Coronary artery (tissue), 2 donors: ENCODE results near the gene BRF1.
A peak's percentile ranks its signal among the peaks of the same experiment; 100 is the strongest.
"Not testable (repeated sequence)": the region's sequence is repeated elsewhere in the genome, so short reads cannot be mapped to it uniquely, and the experiment has no call there.

Experiments
- DNase-seq: peaks from one replicate; pipeline ENCODE4 v3.0.0-alpha.2; 2017; ENCODE audit warnings: low spot score
- H3K27ac ChIP-seq, 2 donors: fragments of 200-600 bp; sonication (generic); one replicate each; pipeline ENCODE4 v1.5.1; 2016 to 2019
- H3K4me3 ChIP-seq: fragments of 200-600 bp; sonication (generic); 2 replicates; pipeline ENCODE4 v1.5.1; 2016; ENCODE audit warnings: mild to moderate bottlenecking, moderate library complexity
- TF ChIP-seq, protein P1 (sequence below): fragments of 200-600 bp; sonication (generic); IDR thresholded peaks from one replicate; pipeline ENCODE4 v1.5.1; 2019; ENCODE audit warnings: antibody characterized with exemption

BRF1 gene

GRCh38 chr14:105279642-105280361 is 21.0 kb downstream of the BRF1 start:
- DNase-seq, result no peak
- TF ChIP-seq, protein P1, sequence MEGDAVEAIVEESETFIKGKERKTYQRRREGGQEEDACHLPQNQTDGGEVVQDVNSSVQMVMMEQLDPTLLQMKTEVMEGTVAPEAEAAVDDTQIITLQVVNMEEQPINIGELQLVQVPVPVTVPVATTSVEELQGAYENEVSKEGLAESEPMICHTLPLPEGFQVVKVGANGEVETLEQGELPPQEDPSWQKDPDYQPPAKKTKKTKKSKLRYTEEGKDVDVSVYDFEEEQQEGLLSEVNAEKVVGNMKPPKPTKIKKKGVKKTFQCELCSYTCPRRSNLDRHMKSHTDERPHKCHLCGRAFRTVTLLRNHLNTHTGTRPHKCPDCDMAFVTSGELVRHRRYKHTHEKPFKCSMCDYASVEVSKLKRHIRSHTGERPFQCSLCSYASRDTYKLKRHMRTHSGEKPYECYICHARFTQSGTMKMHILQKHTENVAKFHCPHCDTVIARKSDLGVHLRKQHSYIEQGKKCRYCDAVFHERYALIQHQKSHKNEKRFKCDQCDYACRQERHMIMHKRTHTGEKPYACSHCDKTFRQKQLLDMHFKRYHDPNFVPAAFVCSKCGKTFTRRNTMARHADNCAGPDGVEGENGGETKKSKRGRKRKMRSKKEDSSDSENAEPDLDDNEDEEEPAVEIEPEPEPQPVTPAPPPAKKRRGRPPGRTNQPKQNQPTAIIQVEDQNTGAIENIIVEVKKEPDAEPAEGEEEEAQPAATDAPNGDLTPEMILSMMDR, result no peak
- no peak overlapping the region for H3K4me3 ChIP-seq
- no peak overlapping the region for H3K27ac ChIP-seq

DNA sequence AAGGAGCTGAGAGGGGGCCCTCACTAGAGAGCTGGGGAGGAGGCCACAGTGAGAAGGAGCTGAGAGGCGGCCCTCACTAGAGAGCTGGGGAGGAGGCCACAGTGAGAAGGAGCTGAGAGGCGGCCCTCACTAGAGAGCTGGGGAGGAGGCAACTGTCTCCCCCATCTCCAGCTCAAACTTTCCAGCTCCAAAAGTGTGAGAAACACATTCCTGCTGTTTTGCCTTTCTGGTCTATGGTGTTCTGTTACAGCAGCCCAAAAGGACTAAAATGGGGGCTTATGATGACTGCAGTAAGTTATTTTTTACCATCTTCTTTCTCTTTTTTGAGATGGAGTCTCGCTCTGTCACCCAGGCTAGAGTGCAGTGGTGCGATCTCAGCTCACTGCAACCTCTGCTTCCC is 23.4 kb downstream of the BRF1 start:
- not testable (repeated sequence) for DNase-seq, H3K27ac ChIP-seq, H3K4me3 ChIP-seq

DNA sequence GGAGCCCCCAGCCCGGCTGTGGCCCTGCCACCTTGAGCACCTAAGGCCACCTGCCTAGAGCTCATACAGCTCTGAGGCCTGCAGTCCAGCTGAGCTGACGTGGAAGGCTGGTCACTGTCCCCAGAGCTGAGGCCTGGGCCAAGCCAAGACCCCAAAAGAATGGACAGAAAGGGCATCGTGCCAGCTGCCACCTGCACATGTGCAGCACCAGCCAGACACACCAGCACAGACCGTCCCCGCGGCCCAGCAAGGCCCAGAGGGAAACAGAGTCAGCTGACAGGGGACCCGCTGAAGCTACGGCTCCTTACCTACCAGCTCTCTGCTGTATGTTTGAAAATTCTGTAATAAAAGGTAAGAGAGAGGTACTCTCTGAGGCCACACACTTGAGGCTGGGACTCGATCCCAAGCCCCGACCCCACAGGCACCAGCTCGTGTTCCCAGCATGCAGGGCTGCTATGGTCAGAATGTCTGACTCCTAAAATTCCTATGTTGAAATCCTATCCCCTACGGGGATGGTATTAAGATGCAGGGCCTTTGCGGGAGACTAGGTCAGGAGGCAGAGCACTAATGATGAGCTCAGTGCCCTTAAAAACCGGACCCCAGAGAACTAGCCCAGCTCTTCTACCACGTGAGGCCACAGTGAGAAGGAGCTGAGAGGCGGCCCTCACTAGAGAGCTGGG is 25.4 kb downstream of the BRF1 start:
- Histone ChIP-seq H3K27ac (peak overlapping the region in 1 of 2 donors; percentile 62), H3K4me3 (no peak overlapping the region)
- no peak for DNase-seq

GRCh38 chr14:105274637-105275036 is 26.2 kb downstream of the BRF1 start:
- TF ChIP-seq, protein P1, result no peak
- Histone ChIP-seq H3K27ac (no peak overlapping the region), H3K4me3 (no peak overlapping the region)
- no peak for DNase-seq

More for the DNA sequence above, 25.4 kb downstream of the BRF1 start:
- TF ChIP-seq, protein P1, result no peak

DNA sequence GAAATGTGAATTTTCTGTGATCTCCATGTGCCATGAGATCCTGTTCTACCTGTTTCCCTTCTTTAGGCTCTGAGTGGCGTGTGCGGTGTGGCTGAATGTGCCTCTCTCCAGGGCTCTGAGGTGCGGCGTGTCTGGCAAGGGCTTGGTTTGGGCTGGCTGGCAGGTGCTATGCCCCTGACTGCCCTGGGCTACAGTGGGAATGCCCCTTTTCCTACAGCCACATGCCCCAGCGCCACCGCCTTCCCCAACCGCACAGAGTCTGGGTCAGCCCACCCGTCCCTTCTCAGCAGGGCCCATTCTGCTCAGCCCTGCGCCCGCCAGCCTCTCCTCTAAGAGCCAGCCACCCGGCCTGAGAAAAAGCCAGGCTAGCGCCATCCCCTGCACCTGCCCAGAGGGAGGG is 27.7 kb downstream of the BRF1 start:
- DNase-seq, result no peak
- TF ChIP-seq, protein P1, result no peak
- Histone ChIP-seq H3K27ac (no peak overlapping the region), H3K4me3 (no peak overlapping the region)

GRCh38 chr14:105272623-105273022 is 28.2 kb downstream of the BRF1 start:
- TF ChIP-seq, protein P1, result no peak
- no peak overlapping the region for H3K4me3 ChIP-seq
- no peak overlapping the region for H3K27ac ChIP-seq
- no peak for DNase-seq

DNA sequence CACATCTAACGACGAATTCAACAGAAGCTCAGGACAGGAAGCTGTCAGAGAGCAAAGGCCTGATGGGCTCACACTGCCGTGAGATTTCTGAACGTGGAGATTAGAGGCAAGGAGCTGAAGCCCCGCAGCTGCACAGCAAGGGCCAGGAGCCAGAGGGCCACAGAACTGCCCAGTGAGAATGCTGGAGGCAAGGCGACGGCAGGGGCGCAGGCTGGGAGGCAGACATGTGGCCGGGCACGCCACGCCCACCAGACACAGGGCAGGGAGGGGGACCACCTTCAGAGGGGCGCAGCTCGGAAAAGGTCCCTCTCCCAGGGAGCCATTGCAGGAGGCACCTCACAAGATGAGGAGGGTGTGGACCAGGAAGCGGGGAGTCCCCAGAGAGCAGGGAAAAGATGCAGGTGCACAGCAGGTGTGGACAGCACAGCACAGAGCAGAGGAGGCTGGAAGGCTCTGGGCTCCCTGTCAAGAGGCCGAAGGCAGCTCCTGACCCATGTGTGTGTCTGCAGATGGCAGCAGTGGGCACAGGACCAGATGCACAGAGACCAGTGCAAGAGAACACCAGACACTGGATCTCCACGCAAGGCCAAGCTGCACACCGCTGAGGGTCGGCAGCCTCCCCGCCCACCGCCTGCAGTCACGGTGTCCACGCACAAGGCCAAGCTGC is 29.4 kb downstream of the BRF1 start:
- H3K4me3 ChIP-seq, result no peak overlapping the region
- TF ChIP-seq, protein P1, result no peak
- DNase-seq, result no peak
- H3K27ac ChIP-seq, result no peak overlapping the region
